ENCODE data around the gene KCNJ16. TPM values are rescaled to one million over a fixed set of nuclear protein-coding genes. Genes with fewer than 3 reads are reported as not detected.

KCNJ16 gene
- total and polyA plus RNA-seq, 4 donors: 26.8 to 82.7 (median 62.4) TPM

DNA sequence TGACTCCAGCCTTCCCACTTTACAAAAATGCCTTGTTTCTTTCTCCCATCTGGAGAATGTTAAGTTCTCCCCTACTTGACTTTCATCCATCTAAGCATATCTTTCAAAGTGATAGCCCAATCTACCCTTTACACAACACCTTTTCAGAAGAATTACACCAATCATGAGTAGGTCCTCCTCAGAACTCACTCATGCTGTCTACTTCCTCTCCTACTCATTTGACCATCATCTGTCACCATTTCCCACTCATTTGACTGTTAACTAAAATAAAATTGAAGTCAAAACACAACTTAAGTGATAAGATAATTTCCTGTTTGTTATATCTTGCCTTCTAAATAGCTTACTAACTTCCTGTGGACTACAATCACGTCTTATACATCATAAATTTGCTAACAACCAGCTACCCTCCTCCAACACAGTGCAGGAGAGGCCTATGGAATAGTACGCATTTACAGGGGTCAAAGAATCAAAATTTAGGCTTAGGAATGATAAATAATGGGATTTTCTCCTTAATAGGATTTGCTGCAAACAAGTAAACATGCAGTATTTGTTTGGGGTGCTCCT is 16.1 kb downstream of the KCNJ16 start:
- no peak for DNase-seq (ENCODE audit: low read depth in 4 of 6, low spot score in 6 of 6)
- WGBS (ENCODE audit: insufficient coverage): no CpG with 5 or more reads among the region's 2 CpGs
- no peaks in the 10 kb centered on the region for H3K36me3 ChIP-seq (ENCODE audit: control insufficient read depth, insufficient read depth, low read length)
- H3K4me3 ChIP-seq (ENCODE audit: low read depth, low read length): no peak overlapping the region
- H3K9me3 ChIP-seq (ENCODE audit: control insufficient read depth, insufficient read depth, low read length): no peaks in the 10 kb centered on the region
- no peak overlapping the region for H3K27ac ChIP-seq (ENCODE audit: low read depth, low read length)
- H3K4me1 ChIP-seq (ENCODE audit: control insufficient read depth, insufficient read depth, low read length): no peaks in the 10 kb centered on the region
- H3K27me3 ChIP-seq (ENCODE audit: control insufficient read depth, insufficient read depth, low read length): no peaks in the 10 kb centered on the region

DNA sequence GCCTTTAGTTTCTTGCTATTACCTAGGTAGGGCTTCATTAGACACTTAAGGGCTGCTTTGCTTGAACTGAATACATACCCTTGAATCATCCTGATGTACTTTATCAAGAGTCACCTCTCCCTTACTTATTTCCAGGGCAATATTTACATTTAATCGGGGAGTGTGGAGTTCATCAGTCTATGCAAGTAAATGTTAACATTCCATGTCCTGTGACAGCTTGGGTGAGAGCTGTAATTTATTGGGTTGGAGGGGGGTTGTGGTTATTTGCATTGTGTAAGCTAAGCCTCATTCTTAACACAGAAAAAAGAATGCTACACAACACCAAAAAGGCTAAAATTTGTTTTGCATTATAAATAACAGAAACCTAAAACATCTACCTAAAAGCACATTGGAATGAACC is 16.7 kb downstream of the KCNJ16 start:
- no peaks in the 10 kb centered on the region for H3K4me1 ChIP-seq (ENCODE audit: control insufficient read depth, insufficient read depth, low read length)
- no peak overlapping the region for H3K4me3 ChIP-seq (ENCODE audit: low read depth, low read length)
- H3K27ac ChIP-seq (ENCODE audit: low read depth, low read length): no peak overlapping the region
- no peaks in the 10 kb centered on the region for H3K36me3 ChIP-seq (ENCODE audit: control insufficient read depth, insufficient read depth, low read length)
- H3K9me3 ChIP-seq (ENCODE audit: control insufficient read depth, insufficient read depth, low read length): no peaks in the 10 kb centered on the region
- DNase-seq (ENCODE audit: low read depth in 4 of 6, low spot score in 6 of 6): no peak
- no CpG with 5 or more reads among the region's 1 CpG for WGBS (ENCODE audit: insufficient coverage)
- no peaks in the 10 kb centered on the region for H3K27me3 ChIP-seq (ENCODE audit: control insufficient read depth, insufficient read depth, low read length)

DNA sequence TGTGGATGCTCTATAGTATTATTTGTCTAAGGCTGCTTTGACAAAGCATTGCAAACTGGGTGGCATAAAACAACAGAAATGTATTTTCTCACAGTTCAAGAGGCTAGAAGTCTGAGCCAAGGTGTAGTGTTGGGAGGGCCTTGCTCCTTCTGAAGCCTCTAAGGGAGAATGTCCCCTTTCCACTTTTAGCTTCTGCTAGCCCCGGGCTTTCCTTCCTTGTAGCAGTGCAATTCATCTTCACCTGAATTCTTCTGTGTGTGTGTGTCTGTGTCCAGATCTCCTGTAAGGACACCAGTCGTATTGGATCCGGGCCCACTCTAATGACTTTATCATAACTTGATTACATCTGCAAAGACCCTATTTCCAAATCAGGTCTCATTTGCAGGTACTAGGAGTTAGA is 18.1 kb downstream of the KCNJ16 start:
- no peaks in the 10 kb centered on the region for H3K36me3 ChIP-seq (ENCODE audit: control insufficient read depth, insufficient read depth, low read length)
- H3K4me3 ChIP-seq (ENCODE audit: low read depth, low read length): no peak overlapping the region
- H3K27ac ChIP-seq (ENCODE audit: low read depth, low read length): no peak overlapping the region
- no peak for DNase-seq (ENCODE audit: low read depth in 4 of 6, low spot score in 6 of 6)
- H3K4me1 ChIP-seq (ENCODE audit: control insufficient read depth, insufficient read depth, low read length): no peaks in the 10 kb centered on the region
- WGBS (ENCODE audit: insufficient coverage): no CpG with 5 or more reads among the region's 3 CpGs
- no peaks in the 10 kb centered on the region for H3K9me3 ChIP-seq (ENCODE audit: control insufficient read depth, insufficient read depth, low read length)
- H3K27me3 ChIP-seq (ENCODE audit: control insufficient read depth, insufficient read depth, low read length): no peaks in the 10 kb centered on the region

GRCh38 chr17:70095455-70095854 is 20.4 kb downstream of the KCNJ16 start:
- DNase-seq (ENCODE audit: low read depth in 4 of 6, low spot score in 6 of 6): no peak
- H3K36me3 ChIP-seq (ENCODE audit: control insufficient read depth, insufficient read depth, low read length): no peaks in the 10 kb centered on the region
- WGBS (ENCODE audit: insufficient coverage): 74% methylated on average over 2 of the region's 4 CpGs

GRCh38 chr17:70096861-70097260 is 21.8 kb downstream of the KCNJ16 start:
- WGBS (ENCODE audit: insufficient coverage): 86% methylated on average over 4 of the region's 8 CpGs
- DNase-seq (ENCODE audit: low read depth in 4 of 6, low spot score in 6 of 6): no peak

More at GRCh38 chr17:70095455-70095854, 20.4 kb downstream of the KCNJ16 start:
- Histone ChIP-seq H3K4me3 (ENCODE audit: low read depth, low read length) (no peak overlapping the region), H3K4me1 (ENCODE audit: control insufficient read depth, insufficient read depth, low read length) (no peaks in the 10 kb centered on the region), H3K27me3 (ENCODE audit: control insufficient read depth, insufficient read depth, low read length) (no peaks in the 10 kb centered on the region), H3K9me3 (ENCODE audit: control insufficient read depth, insufficient read depth, low read length) (no peaks in the 10 kb centered on the region), H3K27ac (ENCODE audit: low read depth, low read length) (no peak overlapping the region)

DNA sequence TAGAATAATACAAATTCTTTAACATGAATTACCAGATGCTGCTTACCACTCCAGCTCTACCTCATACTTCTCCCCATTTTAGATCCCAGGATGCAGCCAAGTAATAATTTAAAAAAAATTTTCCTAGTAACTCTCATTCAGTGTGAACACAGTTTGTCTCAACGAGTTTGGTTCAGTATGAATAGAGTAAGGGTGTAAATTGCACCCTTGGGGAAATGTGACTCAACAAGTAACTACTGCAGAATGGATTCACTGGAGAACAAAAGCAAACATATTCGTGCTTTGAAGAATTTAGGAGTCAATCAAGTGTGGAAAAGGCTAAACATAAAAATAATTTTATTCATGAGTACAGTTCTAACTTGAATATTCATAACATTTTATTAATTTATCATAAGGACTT is 23.0 kb downstream of the KCNJ16 start:
- Histone ChIP-seq H3K27ac (ENCODE audit: low read depth, low read length) (no peak overlapping the region), H3K27me3 (ENCODE audit: control insufficient read depth, insufficient read depth, low read length) (no peaks in the 10 kb centered on the region), H3K4me1 (ENCODE audit: control insufficient read depth, insufficient read depth, low read length) (no peaks in the 10 kb centered on the region), H3K4me3 (ENCODE audit: low read depth, low read length) (no peak overlapping the region), H3K9me3 (ENCODE audit: control insufficient read depth, insufficient read depth, low read length) (no peaks in the 10 kb centered on the region), H3K36me3 (ENCODE audit: control insufficient read depth, insufficient read depth, low read length) (no peaks in the 10 kb centered on the region)
- 60% methylated on average over 1 of the region's 2 CpGs for WGBS (ENCODE audit: insufficient coverage)
- no peak for DNase-seq (ENCODE audit: low read depth in 4 of 6, low spot score in 6 of 6)

More at GRCh38 chr17:70096861-70097260, 21.8 kb downstream of the KCNJ16 start:
- no peaks in the 10 kb centered on the region for H3K9me3 ChIP-seq (ENCODE audit: control insufficient read depth, insufficient read depth, low read length)
- no peaks in the 10 kb centered on the region for H3K27me3 ChIP-seq (ENCODE audit: control insufficient read depth, insufficient read depth, low read length)
- no peaks in the 10 kb centered on the region for H3K4me1 ChIP-seq (ENCODE audit: control insufficient read depth, insufficient read depth, low read length)
- no peaks in the 10 kb centered on the region for H3K36me3 ChIP-seq (ENCODE audit: control insufficient read depth, insufficient read depth, low read length)
- H3K4me3 ChIP-seq (ENCODE audit: low read depth, low read length): no peak overlapping the region
- H3K27ac ChIP-seq (ENCODE audit: low read depth, low read length): no peak overlapping the region

GRCh38 chr17:70099294-70099693 is 24.3 kb downstream of the KCNJ16 start:
- Histone ChIP-seq H3K9me3 (ENCODE audit: control insufficient read depth, insufficient read depth, low read length) (no peaks in the 10 kb centered on the region), H3K4me3 (ENCODE audit: low read depth, low read length) (no peak overlapping the region)
- 88% methylated on average over 2 of the region's 3 CpGs for WGBS (ENCODE audit: insufficient coverage)

DNA sequence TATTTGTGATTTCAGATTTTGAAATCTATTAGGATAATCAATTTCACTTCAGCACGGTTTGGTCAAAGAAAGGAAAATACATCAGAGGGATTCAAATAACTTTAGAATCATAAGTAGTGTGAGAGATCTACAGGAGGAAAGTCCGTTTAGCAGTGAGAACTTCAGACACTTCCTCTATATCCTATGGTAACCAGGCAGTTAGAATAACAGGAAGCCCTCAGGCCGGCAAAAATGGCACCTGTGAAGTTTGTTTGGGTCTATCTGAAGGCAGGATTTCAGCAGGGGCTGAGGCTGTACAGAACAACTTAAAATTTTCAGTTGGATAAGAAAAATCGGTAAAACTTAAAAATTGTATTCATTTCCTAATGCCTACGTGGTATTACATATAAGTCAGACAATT is 24.9 kb downstream of the KCNJ16 start:
- no peaks in the 10 kb centered on the region for H3K9me3 ChIP-seq (ENCODE audit: control insufficient read depth, insufficient read depth, low read length)
- H3K4me1 ChIP-seq (ENCODE audit: control insufficient read depth, insufficient read depth, low read length): peaks cover 4% of the 10 kb centered on the region
- no peak overlapping the region for H3K27ac ChIP-seq (ENCODE audit: low read depth, low read length)
- DNase-seq (ENCODE audit: low read depth in 4 of 6, low spot score in 6 of 6): no peak
- H3K36me3 ChIP-seq (ENCODE audit: control insufficient read depth, insufficient read depth, low read length): no peaks in the 10 kb centered on the region
- WGBS (ENCODE audit: insufficient coverage): no CpG with 5 or more reads among the region's 5 CpGs
- no peaks in the 10 kb centered on the region for H3K27me3 ChIP-seq (ENCODE audit: control insufficient read depth, insufficient read depth, low read length)
- no peak overlapping the region for H3K4me3 ChIP-seq (ENCODE audit: low read depth, low read length)

More at GRCh38 chr17:70099294-70099693, 24.3 kb downstream of the KCNJ16 start:
- no peak for DNase-seq (ENCODE audit: low read depth in 4 of 6, low spot score in 6 of 6)
- Histone ChIP-seq H3K4me1 (ENCODE audit: control insufficient read depth, insufficient read depth, low read length) (peaks cover 4% of the 10 kb centered on the region), H3K27ac (ENCODE audit: low read depth, low read length) (no peak overlapping the region), H3K27me3 (ENCODE audit: control insufficient read depth, insufficient read depth, low read length) (no peaks in the 10 kb centered on the region), H3K36me3 (ENCODE audit: control insufficient read depth, insufficient read depth, low read length) (no peaks in the 10 kb centered on the region)

DNA sequence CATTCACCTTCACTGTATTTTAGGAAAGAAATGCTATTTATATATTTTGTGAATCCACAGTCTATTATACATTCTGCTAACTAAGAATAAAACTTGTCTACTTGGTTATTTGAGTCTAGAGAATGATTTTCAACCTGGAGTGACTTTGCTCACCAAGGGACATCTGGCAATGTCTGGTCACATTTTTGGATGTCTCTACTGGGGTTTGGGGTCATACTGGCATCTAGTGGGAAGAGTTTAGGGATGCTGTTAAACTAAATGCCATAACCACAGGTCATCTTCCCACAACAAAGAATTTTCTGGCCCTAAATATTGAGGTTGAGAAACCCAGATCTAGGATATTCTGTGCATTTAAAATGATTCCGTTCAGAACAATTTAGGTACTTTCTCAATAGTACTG is 26.0 kb downstream of the KCNJ16 start:
- Histone ChIP-seq H3K27me3 (ENCODE audit: control insufficient read depth, insufficient read depth, low read length) (no peaks in the 10 kb centered on the region), H3K9me3 (ENCODE audit: control insufficient read depth, insufficient read depth, low read length) (no peaks in the 10 kb centered on the region), H3K4me3 (ENCODE audit: low read depth, low read length) (no peak overlapping the region), H3K4me1 (ENCODE audit: control insufficient read depth, insufficient read depth, low read length) (peaks cover 4% of the 10 kb centered on the region), H3K36me3 (ENCODE audit: control insufficient read depth, insufficient read depth, low read length) (no peaks in the 10 kb centered on the region), H3K27ac (ENCODE audit: low read depth, low read length) (no peak overlapping the region)
- no CpG with 5 or more reads among the region's 1 CpG for WGBS (ENCODE audit: insufficient coverage)
- peak in 1 of 6 donors; percentile 26 for DNase-seq (ENCODE audit: low read depth in 4 of 6, low spot score in 6 of 6)

DNA sequence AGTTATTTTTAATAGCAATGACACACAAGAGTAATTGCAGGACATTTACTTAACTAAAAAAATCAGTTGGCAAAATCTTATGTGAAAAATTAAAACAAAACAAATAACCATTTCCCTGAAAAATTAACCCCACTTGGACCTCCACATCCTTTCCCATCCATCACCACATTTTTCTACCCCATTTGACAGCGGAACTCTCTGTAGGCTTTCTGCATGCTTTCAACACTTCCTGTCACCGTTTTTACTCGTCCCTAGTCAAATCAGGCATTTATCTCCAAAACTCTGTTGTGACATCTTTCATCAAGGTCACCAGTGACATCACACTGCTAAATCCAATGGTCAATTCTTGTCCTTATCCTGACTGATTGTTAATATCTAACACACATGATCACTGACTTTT is 27.5 kb downstream of the KCNJ16 start:
- H3K4me1 ChIP-seq (ENCODE audit: control insufficient read depth, insufficient read depth, low read length): peaks cover 4% of the 10 kb centered on the region
- no peaks in the 10 kb centered on the region for H3K9me3 ChIP-seq (ENCODE audit: control insufficient read depth, insufficient read depth, low read length)
- no peak for DNase-seq (ENCODE audit: low read depth in 4 of 6, low spot score in 6 of 6)
- H3K27ac ChIP-seq (ENCODE audit: low read depth, low read length): no peak overlapping the region
- WGBS (ENCODE audit: insufficient coverage): 79% methylated on average over 3 of the region's 3 CpGs
- H3K27me3 ChIP-seq (ENCODE audit: control insufficient read depth, insufficient read depth, low read length): no peaks in the 10 kb centered on the region
- H3K4me3 ChIP-seq (ENCODE audit: low read depth, low read length): no peak overlapping the region
- H3K36me3 ChIP-seq (ENCODE audit: control insufficient read depth, insufficient read depth, low read length): no peaks in the 10 kb centered on the region

Measured in spinal cord (tissue), 10 donors.